ENCODE measurements around the gene ARPC5L.
A peak's percentile ranks its signal among the peaks of the same experiment; 100 is the strongest.

Gene ARPC5L

GRCh38 chr9:124890179-124890578 is 28.2 kb downstream of the ARPC5L start:
- TF ChIP-seq CTCF (IDR thresholded peaks at IDR 0.05; ENCODE audit: control insufficient read depth, extremely low read depth, insufficient read depth), result no peak
- DNase-seq (ENCODE audit: low read depth), result no peak
- no peak overlapping the region for H3K4me3 ChIP-seq (ENCODE audit: low read depth, low read length)

GRCh38 chr9:124894035-124894740 is 32.3 kb downstream of the ARPC5L start:
- H3K4me3 ChIP-seq (ENCODE audit: low read depth, low read length), result no peak overlapping the region
- TF ChIP-seq CTCF (IDR thresholded peaks at IDR 0.05; ENCODE audit: control insufficient read depth, extremely low read depth, insufficient read depth), result no peak
- no peak for DNase-seq (ENCODE audit: low read depth)

- peak; percentile 58 for TF ChIP-seq CTCF (IDR thresholded peaks at IDR 0.05; ENCODE audit: control insufficient read depth, extremely low read depth, insufficient read depth)
- no peak overlapping the region for H3K4me3 ChIP-seq (ENCODE audit: low read depth, low read length)
- DNase-seq (ENCODE audit: low read depth), result no peak
Measured at GRCh38 chr9:124894741-124895170, 32.8 kb downstream of the ARPC5L start.

GRCh38 chr9:124897570-124898460 is 35.9 kb downstream of the ARPC5L start:
- no peak for DNase-seq (ENCODE audit: low read depth)
- no peak for TF ChIP-seq CTCF (IDR thresholded peaks at IDR 0.05; ENCODE audit: control insufficient read depth, extremely low read depth, insufficient read depth)
- no peak overlapping the region for H3K4me3 ChIP-seq (ENCODE audit: low read depth, low read length)

- no peak for TF ChIP-seq CTCF (IDR thresholded peaks at IDR 0.05; ENCODE audit: control insufficient read depth, extremely low read depth, insufficient read depth)
- no peak overlapping the region for H3K4me3 ChIP-seq (ENCODE audit: low read depth, low read length)
- no peak for DNase-seq (ENCODE audit: low read depth)
Measured at GRCh38 chr9:124899845-124900244, 37.9 kb downstream of the ARPC5L start.

- TF ChIP-seq CTCF (IDR thresholded peaks at IDR 0.05; ENCODE audit: control insufficient read depth, extremely low read depth, insufficient read depth), result no peak
- H3K4me3 ChIP-seq (ENCODE audit: low read depth, low read length), result no peak overlapping the region
- peak; percentile 37 for DNase-seq (ENCODE audit: low read depth)
Measured at GRCh38 chr9:124906966-124907365, 45.0 kb downstream of the ARPC5L start.

Data from LNCaP clone FGC (cell line).